ENCODE measurements around the gene IQGAP2.

IQGAP2 gene

DNA sequence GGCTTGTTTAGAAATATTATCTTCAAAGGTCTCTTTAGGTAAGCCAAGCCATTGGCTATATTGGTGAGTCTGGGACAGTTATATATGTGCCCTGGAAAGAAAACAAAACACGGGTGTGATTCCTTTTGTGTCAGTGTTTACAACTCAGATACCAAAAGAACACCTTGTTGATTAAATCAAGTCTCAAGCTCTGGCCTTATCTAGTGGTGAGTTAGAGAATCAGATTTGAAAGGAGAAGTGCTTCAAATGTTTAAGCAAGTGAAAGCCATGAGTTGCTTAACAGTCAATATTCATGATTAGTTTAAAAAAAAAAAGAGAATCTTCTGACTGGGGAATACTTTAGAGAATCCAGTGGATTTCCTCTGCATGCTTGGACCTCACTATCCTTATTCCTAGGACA lies 68.3 kb downstream of the IQGAP2 start:
- H3K9me3 Mint-ChIP-seq = peaks cover 8% of the 10 kb centered on the region
- peak overlapping the region; percentile 15 for H3K4me3 Mint-ChIP-seq
- no peaks in the 10 kb centered on the region for H3K27me3 Mint-ChIP-seq
- peak overlapping the region; percentile 97 for H3K27ac Mint-ChIP-seq
- H3K36me3 Mint-ChIP-seq = peaks cover 26% of the 10 kb centered on the region
- H3K4me1 Mint-ChIP-seq = peaks cover 93% of the 10 kb centered on the region

- H3K4me1 Mint-ChIP-seq = peaks cover 93% of the 10 kb centered on the region
- H3K9me3 Mint-ChIP-seq = peaks cover 8% of the 10 kb centered on the region
- H3K4me3 Mint-ChIP-seq = no peak overlapping the region
- H3K27ac Mint-ChIP-seq = peak overlapping the region; percentile 97
- no peaks in the 10 kb centered on the region for H3K27me3 Mint-ChIP-seq
- H3K36me3 Mint-ChIP-seq = peaks cover 28% of the 10 kb centered on the region
These were observed 68.9 kb downstream of the IQGAP2 start for GRCh38 chr5:76471987-76472334.

DNA sequence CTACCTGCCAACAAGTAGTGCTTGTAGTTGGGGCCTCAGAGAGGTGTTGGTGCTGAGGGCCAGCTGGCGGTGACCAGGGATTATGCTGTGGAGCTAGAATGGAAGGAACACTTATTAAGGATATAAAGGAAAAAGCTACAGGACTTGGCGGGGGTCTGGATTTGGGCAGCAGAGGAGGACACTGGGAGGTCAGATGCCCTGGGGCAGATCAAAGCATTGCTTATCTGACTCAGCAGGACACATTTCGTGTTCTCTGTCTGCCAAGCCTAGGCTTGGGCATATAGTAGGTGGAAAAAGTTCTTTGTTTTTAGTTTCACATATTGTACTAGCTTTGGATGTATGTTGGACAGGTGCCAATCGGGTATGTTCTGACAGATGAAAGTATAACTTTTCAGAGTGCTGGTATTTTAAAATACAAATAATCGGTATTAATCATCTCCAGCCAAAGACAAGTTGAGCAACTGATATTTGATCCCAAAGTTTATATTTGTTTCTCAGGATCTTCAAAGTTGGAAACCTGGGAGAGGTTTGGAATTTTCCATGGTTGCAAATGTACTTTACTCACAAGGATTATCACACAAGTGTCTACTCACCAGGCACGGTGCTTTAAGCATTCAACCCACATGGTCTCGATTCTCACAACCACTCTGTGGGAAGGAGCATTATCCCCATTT lies 69.4 kb downstream of the IQGAP2 start:
- Mint-ChIP-seq H3K9me3 (peaks cover 8% of the 10 kb centered on the region), H3K36me3 (peaks cover 28% of the 10 kb centered on the region), H3K27me3 (no peaks in the 10 kb centered on the region), H3K27ac (peak overlapping the region; percentile 97), H3K4me1 (peaks cover 93% of the 10 kb centered on the region), H3K4me3 (peak overlapping the region; percentile 31)

GRCh38 chr5:76473009-76473336 lies 69.9 kb downstream of the IQGAP2 start:
- H3K27ac Mint-ChIP-seq = peak overlapping the region; percentile 97
- peaks cover 8% of the 10 kb centered on the region for H3K9me3 Mint-ChIP-seq
- no peaks in the 10 kb centered on the region for H3K27me3 Mint-ChIP-seq
- peaks cover 90% of the 10 kb centered on the region for H3K4me1 Mint-ChIP-seq
- peak overlapping the region; percentile 67 for H3K4me3 Mint-ChIP-seq
- H3K36me3 Mint-ChIP-seq = peaks cover 24% of the 10 kb centered on the region

GRCh38 chr5:76473661-76474060 lies 70.6 kb downstream of the IQGAP2 start:
- Mint-ChIP-seq H3K4me3 (peak overlapping the region; percentile 67), H3K9me3 (peaks cover 8% of the 10 kb centered on the region), H3K27ac (peak overlapping the region; percentile 97), H3K36me3 (peaks cover 22% of the 10 kb centered on the region), H3K4me1 (peaks cover 89% of the 10 kb centered on the region), H3K27me3 (no peaks in the 10 kb centered on the region)

- peaks cover 90% of the 10 kb centered on the region for H3K4me1 Mint-ChIP-seq
These were observed 71.3 kb downstream of the IQGAP2 start for GRCh38 chr5:76474377-76474776.

DNA sequence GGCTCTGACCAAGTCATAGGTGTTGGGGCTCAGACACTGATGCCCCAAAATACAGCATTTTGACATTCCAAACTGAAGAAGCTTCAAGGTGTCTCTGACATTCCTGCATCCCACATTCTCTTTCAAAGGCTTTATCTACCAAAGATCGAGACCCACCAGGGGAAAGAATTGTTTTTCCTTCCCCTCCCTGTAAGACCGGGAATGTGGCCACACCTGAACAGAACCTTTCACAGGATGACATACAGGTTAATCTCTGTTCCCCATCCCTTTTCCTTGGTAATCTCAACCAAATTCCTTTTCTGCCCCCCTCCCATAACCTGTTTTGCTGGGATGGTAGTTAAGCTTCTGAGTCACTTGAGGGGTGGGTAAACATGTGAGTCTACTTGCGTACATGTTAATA lies 72.3 kb downstream of the IQGAP2 start:
- no peaks in the 10 kb centered on the region for H3K27me3 Mint-ChIP-seq
- H3K4me1 Mint-ChIP-seq = peaks cover 90% of the 10 kb centered on the region
- H3K27ac Mint-ChIP-seq = no peak overlapping the region
- peaks cover 18% of the 10 kb centered on the region for H3K36me3 Mint-ChIP-seq
- H3K9me3 Mint-ChIP-seq = peaks cover 8% of the 10 kb centered on the region
- no peak overlapping the region for H3K4me3 Mint-ChIP-seq

More at GRCh38 chr5:76474377-76474776, 71.3 kb downstream of the IQGAP2 start:
- H3K36me3 Mint-ChIP-seq = peaks cover 18% of the 10 kb centered on the region
- no peak overlapping the region for H3K4me3 Mint-ChIP-seq
- H3K27ac Mint-ChIP-seq = no peak overlapping the region
- H3K9me3 Mint-ChIP-seq = peaks cover 8% of the 10 kb centered on the region
- no peaks in the 10 kb centered on the region for H3K27me3 Mint-ChIP-seq

DNA sequence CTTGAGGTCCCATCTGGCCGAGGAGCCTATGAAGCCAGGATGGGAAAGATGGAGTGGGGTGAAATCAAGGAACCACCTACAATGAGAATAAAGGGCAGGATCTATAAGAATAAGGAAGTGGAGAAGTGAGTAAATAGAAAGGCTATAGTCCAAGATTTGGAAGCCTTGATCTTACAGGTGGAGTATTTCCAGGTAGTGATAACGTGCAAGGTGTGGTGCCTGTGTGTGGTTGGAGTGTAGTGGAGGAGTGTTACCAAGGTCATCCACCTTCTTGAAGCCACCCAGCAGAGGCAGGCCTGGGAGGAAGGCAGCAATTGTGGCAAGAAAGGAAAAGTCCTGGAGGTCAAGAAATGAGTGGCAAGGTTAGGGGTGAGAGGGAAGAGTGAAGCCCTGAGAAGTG lies 72.9 kb downstream of the IQGAP2 start:
- H3K4me1 Mint-ChIP-seq = peaks cover 89% of the 10 kb centered on the region
- H3K27me3 Mint-ChIP-seq = no peaks in the 10 kb centered on the region
- H3K9me3 Mint-ChIP-seq = peaks cover 8% of the 10 kb centered on the region
- H3K4me3 Mint-ChIP-seq = no peak overlapping the region
- peaks cover 16% of the 10 kb centered on the region for H3K36me3 Mint-ChIP-seq
- H3K27ac Mint-ChIP-seq = peak overlapping the region; percentile 27

DNA sequence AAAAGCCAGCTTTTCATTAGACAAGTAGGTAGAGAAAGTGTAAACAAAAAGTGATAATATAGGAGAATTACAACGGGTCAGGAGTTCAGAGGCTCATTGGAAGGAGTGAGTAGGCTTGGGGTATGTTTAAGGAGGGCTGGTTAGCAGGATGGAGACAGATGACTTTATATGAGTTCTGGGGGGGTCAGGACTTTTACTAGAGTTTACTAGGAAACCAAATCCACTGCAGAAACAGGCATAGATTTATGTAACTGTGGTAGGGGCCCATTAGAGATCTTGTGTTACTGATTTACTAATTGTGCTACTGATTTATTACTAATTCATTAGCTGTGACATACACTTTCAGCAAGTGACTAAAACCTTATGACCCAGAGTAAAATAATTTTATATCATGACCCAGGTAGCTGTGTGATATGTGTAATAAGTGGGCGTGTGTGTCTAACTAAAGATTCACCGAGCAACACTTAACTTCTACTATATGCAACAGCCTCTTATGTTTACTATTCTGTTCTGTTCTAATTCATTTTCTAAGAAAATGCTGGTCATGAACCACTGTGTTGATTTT lies 73.5 kb downstream of the IQGAP2 start:
- Mint-ChIP-seq H3K4me1 (peaks cover 84% of the 10 kb centered on the region), H3K9me3 (peaks cover 8% of the 10 kb centered on the region), H3K27me3 (no peaks in the 10 kb centered on the region), H3K36me3 (peaks cover 16% of the 10 kb centered on the region), H3K4me3 (no peak overlapping the region), H3K27ac (peak overlapping the region; percentile 27)

- H3K4me1 Mint-ChIP-seq = peaks cover 82% of the 10 kb centered on the region
These were observed 74.0 kb downstream of the IQGAP2 start for GRCh38 chr5:76477061-76477460.

DNA sequence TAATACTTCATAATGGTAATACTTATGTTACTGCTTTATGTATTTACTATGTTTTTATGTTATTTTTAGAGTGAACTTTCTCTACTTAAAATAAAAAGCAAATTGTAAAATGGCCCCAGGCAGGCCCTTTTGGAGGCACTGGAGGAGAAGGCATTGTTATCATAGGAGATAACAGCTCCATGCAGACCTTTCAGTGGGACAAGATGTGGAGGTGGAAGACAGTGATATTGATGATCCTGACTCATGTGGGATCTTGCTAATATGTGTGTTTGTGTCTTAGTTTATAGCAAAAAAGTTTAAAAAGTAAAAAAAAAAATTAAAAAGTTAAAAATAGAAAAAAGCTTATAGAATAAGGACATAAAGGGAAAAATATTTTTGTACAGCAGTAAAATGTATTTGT lies 74.5 kb downstream of the IQGAP2 start:
- Mint-ChIP-seq H3K4me1 (peaks cover 77% of the 10 kb centered on the region), H3K4me3 (no peak overlapping the region), H3K27ac (no peak overlapping the region), H3K27me3 (no peaks in the 10 kb centered on the region), H3K36me3 (peaks cover 16% of the 10 kb centered on the region), H3K9me3 (peaks cover 8% of the 10 kb centered on the region)

More at GRCh38 chr5:76477061-76477460, 74.0 kb downstream of the IQGAP2 start:
- H3K27me3 Mint-ChIP-seq = no peaks in the 10 kb centered on the region
- no peak overlapping the region for H3K4me3 Mint-ChIP-seq
- H3K27ac Mint-ChIP-seq = no peak overlapping the region
- peaks cover 8% of the 10 kb centered on the region for H3K9me3 Mint-ChIP-seq
- peaks cover 16% of the 10 kb centered on the region for H3K36me3 Mint-ChIP-seq

GRCh38 chr5:76479281-76479680 lies 76.2 kb downstream of the IQGAP2 start:
- Mint-ChIP-seq H3K4me3 (no peak overlapping the region), H3K27ac (no peak overlapping the region), H3K4me1 (peaks cover 72% of the 10 kb centered on the region)

DNA sequence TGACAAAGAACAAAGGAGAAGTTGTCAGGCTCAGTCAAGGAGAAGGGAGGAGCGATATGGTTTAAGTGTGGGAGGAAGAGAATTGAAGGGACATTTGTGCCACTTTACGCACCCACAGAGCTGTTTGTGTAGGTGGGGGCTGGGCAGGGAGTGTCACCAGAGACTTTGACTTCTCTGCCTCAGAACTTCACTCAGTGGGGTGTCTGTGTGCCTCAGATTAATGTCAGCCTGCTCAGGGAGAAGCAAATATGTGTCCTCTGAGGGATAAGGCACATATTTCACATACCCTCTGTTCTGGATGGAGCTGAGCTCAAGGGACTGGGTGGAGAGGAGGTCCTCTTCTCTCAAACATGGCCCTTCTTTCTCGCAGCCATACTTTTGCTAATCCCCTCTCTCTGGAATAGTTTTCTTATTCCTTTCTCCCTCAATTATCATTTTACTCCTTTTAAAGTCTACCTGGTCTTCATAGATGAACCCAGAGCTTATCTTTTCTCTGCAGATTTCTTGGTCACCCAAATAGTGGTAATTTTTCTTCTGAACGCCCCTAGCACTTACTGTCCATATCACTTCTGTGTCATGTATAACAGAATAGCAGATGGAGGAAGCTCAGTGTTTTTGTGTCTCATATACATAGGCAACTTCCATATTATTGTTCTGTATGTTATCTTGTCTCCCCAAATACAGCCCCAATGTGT lies 77.0 kb downstream of the IQGAP2 start:
- Mint-ChIP-seq H3K36me3 (peaks cover 11% of the 10 kb centered on the region), H3K27me3 (no peaks in the 10 kb centered on the region), H3K9me3 (no peaks in the 10 kb centered on the region), H3K4me1 (peaks cover 71% of the 10 kb centered on the region), H3K27ac (no peak overlapping the region), H3K4me3 (no peak overlapping the region)

More at GRCh38 chr5:76479281-76479680, 76.2 kb downstream of the IQGAP2 start:
- Mint-ChIP-seq H3K27me3 (no peaks in the 10 kb centered on the region), H3K36me3 (peaks cover 10% of the 10 kb centered on the region), H3K9me3 (no peaks in the 10 kb centered on the region)

- Mint-ChIP-seq H3K9me3 (no peaks in the 10 kb centered on the region), H3K36me3 (peaks cover 6% of the 10 kb centered on the region), H3K27ac (no peak overlapping the region), H3K4me1 (peaks cover 59% of the 10 kb centered on the region), H3K4me3 (no peak overlapping the region), H3K27me3 (no peaks in the 10 kb centered on the region)
These were observed 79.9 kb downstream of the IQGAP2 start for GRCh38 chr5:76482984-76483383.

DNA sequence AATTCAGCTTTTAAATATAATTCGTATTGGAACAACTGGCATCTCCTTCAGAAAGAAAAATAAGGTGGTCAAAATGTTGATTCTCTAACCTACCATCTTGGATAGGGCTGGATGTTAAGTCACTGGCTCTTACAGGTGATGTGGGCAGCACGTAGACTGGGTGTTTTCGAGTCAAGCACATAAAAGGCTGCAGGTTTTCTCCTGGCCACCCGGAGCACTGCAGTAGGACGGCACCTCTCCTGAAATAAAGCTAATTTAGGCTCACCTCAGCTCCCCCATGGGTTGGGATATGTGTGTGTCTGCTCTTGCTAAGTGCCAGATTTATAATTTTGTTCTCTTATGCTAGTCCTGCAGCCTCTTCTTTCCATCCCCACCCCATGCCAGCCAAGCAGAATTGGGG lies 80.3 kb downstream of the IQGAP2 start:
- H3K36me3 Mint-ChIP-seq = peaks cover 7% of the 10 kb centered on the region

GRCh38 chr5:76483881-76484280 lies 80.8 kb downstream of the IQGAP2 start:
- H3K4me1 Mint-ChIP-seq = peaks cover 59% of the 10 kb centered on the region
- no peak overlapping the region for H3K27ac Mint-ChIP-seq
- no peak overlapping the region for H3K4me3 Mint-ChIP-seq
- peaks cover 8% of the 10 kb centered on the region for H3K36me3 Mint-ChIP-seq
- no peaks in the 10 kb centered on the region for H3K9me3 Mint-ChIP-seq
- no peaks in the 10 kb centered on the region for H3K27me3 Mint-ChIP-seq

More for the DNA sequence above, 80.3 kb downstream of the IQGAP2 start:
- H3K9me3 Mint-ChIP-seq = no peaks in the 10 kb centered on the region
- H3K4me1 Mint-ChIP-seq = peaks cover 61% of the 10 kb centered on the region
- H3K27ac Mint-ChIP-seq = no peak overlapping the region
- no peak overlapping the region for H3K4me3 Mint-ChIP-seq
- no peaks in the 10 kb centered on the region for H3K27me3 Mint-ChIP-seq
